Osteoblast (primary cell): ENCODE measurements around the gene HS3ST3A1. TPM values are rescaled to one million over a fixed set of nuclear protein-coding genes. Genes with fewer than 3 reads are reported as not detected.
A peak's percentile ranks its signal among the peaks of the same experiment; 100 is the strongest.

Source experiments
- DNase-seq: peaks from one replicate; pipeline ENCODE4 v3.0.0; 2011; ENCODE audit warnings: low spot score, mixed read lengths; ENCODE audit not compliant: insufficient read length; ENCODE audit errors: missing footprints
- H2AFZ ChIP-seq: 2 replicates; pipeline ENCODE4 v1.6.0; 2011; ENCODE audit warnings: mild to moderate bottlenecking, low read length
- H3K27ac ChIP-seq: 2 replicates; pipeline ENCODE4 v1.5.1; 2011; ENCODE audit warnings: mild to moderate bottlenecking, low read depth, low read length, moderate library complexity
- H3K27me3 ChIP-seq: 2 replicates; pipeline ENCODE4 v1.6.0; 2012; ENCODE audit warnings: mild to moderate bottlenecking, control low read depth, inconsistent platforms, low read length, moderate library complexity; ENCODE audit not compliant: insufficient read depth
- H3K36me3 ChIP-seq: 2 replicates; pipeline ENCODE4 v1.5.1; 2011; ENCODE audit warnings: mild to moderate bottlenecking, low read length, control low read depth, moderate library complexity; ENCODE audit not compliant: insufficient read depth
- H3K4me1 ChIP-seq: 2 replicates; pipeline ENCODE4 v1.5.1; 2011; ENCODE audit warnings: mild to moderate bottlenecking, low read length, control low read depth, moderate library complexity; ENCODE audit not compliant: insufficient read depth
- H3K4me2 ChIP-seq: 2 replicates; pipeline ENCODE4 v1.6.0; 2011; ENCODE audit warnings: mild to moderate bottlenecking, low read length; ENCODE audit not compliant: insufficient read depth
- H3K4me3 ChIP-seq: fragments of 200-600 bp; sonication (generic); 3 replicates; pipeline ENCODE4 v1.5.1; 2012; ENCODE audit warnings: mild to moderate bottlenecking, low read length, inconsistent platforms; ENCODE audit not compliant: insufficient read depth
- H3K79me2 ChIP-seq: 2 replicates; pipeline ENCODE4 v1.6.0; 2012; ENCODE audit warnings: mild to moderate bottlenecking, low read length, control low read depth, inconsistent platforms; ENCODE audit not compliant: insufficient read depth
- H3K9me3 ChIP-seq: 2 replicates; pipeline ENCODE4 v1.5.1; 2011; ENCODE audit warnings: low read depth, low read length, control low read depth
- H4K20me1 ChIP-seq: 2 replicates; pipeline ENCODE4 v1.6.0; 2012; ENCODE audit warnings: mild to moderate bottlenecking, low read length, control low read depth; ENCODE audit not compliant: insufficient read depth
- CTCF ChIP-seq: IDR thresholded peaks from 2 replicates; pipeline ENCODE4 v1.5.1; 2011; ENCODE audit warnings: mild to moderate bottlenecking, low read depth, low read length, moderate library complexity; ENCODE audit errors: extremely low read depth
- total RNA-seq: library from RNA; depleted of rRNA; stranded (reverse); fragments of >200 nt; gene quantifications from 2 replicates; pipeline ENCODE4 v1.2.3, GENCODE V29; 2012

Gene HS3ST3A1
- total RNA-seq, 1 donor, result 8.3 TPM

GRCh38 chr17:13646411-13646810 is 44.7 kb upstream of the HS3ST3A1 start:
- Histone ChIP-seq H3K79me2 (no peaks in the 10 kb centered on the region), H3K9me3 (no peaks in the 10 kb centered on the region), H2AFZ (no peak overlapping the region), H4K20me1 (no peaks in the 10 kb centered on the region), H3K4me1 (peaks cover 15% of the 10 kb centered on the region), H3K27ac (no peak overlapping the region), H3K4me3 (no peak overlapping the region), H3K4me2 (peak overlapping the region; percentile 2), H3K36me3 (no peaks in the 10 kb centered on the region), H3K27me3 (no peaks in the 10 kb centered on the region)
- peak; percentile 57 for DNase-seq
- TF ChIP-seq CTCF, result no peak

GRCh38 chr17:13643180-13643579 is 41.5 kb upstream of the HS3ST3A1 start:
- Histone ChIP-seq H3K27ac (no peak overlapping the region), H3K4me3 (no peak overlapping the region), H2AFZ (no peak overlapping the region), H3K4me1 (peaks cover 15% of the 10 kb centered on the region), H3K36me3 (no peaks in the 10 kb centered on the region), H3K4me2 (no peak overlapping the region), H4K20me1 (no peaks in the 10 kb centered on the region), H3K79me2 (no peaks in the 10 kb centered on the region), H3K9me3 (no peaks in the 10 kb centered on the region), H3K27me3 (no peaks in the 10 kb centered on the region)
- no peak for TF ChIP-seq CTCF
- no peak for DNase-seq

- Histone ChIP-seq H3K27me3 (no peaks in the 10 kb centered on the region), H3K4me3 (no peak overlapping the region), H3K4me2 (no peak overlapping the region), H3K36me3 (no peaks in the 10 kb centered on the region), H2AFZ (no peak overlapping the region), H4K20me1 (no peaks in the 10 kb centered on the region), H3K9me3 (no peaks in the 10 kb centered on the region), H3K27ac (no peak overlapping the region), H3K79me2 (no peaks in the 10 kb centered on the region), H3K4me1 (peaks cover 11% of the 10 kb centered on the region)
- no peak for DNase-seq
- no peak for TF ChIP-seq CTCF
Measured at GRCh38 chr17:13642188-13642587, 40.5 kb upstream of the HS3ST3A1 start.

GRCh38 chr17:13640551-13640950 is 38.8 kb upstream of the HS3ST3A1 start:
- Histone ChIP-seq H3K4me1 (no peaks in the 10 kb centered on the region), H2AFZ (no peak overlapping the region), H3K79me2 (no peaks in the 10 kb centered on the region), H3K36me3 (no peaks in the 10 kb centered on the region), H3K9me3 (no peaks in the 10 kb centered on the region), H3K27me3 (no peaks in the 10 kb centered on the region), H4K20me1 (no peaks in the 10 kb centered on the region), H3K4me3 (no peak overlapping the region), H3K27ac (no peak overlapping the region), H3K4me2 (no peak overlapping the region)
- TF ChIP-seq CTCF, result no peak
- DNase-seq, result no peak
